NB4 (cell line): ENCODE results near the gene ADRB1.

ENCODE experiments used
- CTCF ChIP-seq: IDR thresholded peaks from one replicate; pipeline ENCODE4 v1.5.1; 2012; ENCODE audit warnings: low read depth, low read length
- MYC ChIP-seq: IDR thresholded peaks from 2 replicates; pipeline ENCODE4 v1.6.1; 2011; ENCODE audit warnings: low read depth, low read length

GRCh38 chr10:114033566-114033965 lies 10.1 kb upstream of the ADRB1 start:
- no peak for TF ChIP-seq CTCF
- TF ChIP-seq MYC, result no peak
